ENCODE results near the gene PTGS1.

PTGS1 gene

DNA sequence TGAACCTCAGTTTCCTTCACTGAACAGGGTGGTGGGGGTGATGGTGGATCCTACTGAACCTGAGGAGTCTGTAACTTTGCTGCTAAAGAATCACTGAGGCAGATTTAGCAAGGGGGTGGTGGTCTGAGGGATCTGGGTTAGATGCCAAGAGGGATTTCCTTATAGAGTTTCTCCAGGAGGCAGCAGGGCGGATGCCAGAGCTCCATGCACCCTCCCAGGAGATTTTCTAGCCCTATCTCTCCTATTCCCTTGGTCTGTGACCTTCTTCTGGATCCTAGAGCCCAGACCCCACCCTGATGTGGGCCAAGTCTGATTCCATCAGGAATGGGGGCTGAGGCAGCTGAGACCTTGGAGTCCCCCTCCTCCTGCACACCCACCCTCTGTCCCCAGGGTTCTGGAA lies 6.0 kb downstream of the PTGS1 start:
- no peak for DNase-seq

GRCh38 chr9:122377241-122378164 lies 6.7 kb downstream of the PTGS1 start:
- no peak for DNase-seq

- no peak for DNase-seq
Measured at GRCh38 chr9:122378236-122378635, 7.4 kb downstream of the PTGS1 start.

DNA sequence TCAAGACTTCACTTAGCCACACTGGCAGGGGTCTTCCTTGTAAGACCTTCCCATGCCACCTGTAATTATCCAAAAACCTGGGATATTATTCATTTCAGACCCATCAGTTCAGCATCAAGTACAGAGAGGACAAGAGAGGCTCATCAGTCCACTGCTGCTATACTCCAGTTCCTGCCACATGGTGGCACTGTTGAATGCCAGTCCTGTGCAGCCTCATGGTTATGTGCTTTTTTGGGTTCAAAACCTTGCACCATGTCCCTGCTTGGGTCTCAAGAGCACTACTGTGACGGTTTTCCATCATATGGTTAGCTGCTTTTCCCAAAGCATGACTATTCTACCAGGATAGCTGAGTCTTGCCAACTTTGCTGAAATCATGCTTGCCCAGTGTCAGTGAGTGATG lies 8.5 kb downstream of the PTGS1 start:
- DNase-seq: no peak

GRCh38 chr9:122380293-122380692 lies 9.5 kb downstream of the PTGS1 start:
- no peak for DNase-seq

DNA sequence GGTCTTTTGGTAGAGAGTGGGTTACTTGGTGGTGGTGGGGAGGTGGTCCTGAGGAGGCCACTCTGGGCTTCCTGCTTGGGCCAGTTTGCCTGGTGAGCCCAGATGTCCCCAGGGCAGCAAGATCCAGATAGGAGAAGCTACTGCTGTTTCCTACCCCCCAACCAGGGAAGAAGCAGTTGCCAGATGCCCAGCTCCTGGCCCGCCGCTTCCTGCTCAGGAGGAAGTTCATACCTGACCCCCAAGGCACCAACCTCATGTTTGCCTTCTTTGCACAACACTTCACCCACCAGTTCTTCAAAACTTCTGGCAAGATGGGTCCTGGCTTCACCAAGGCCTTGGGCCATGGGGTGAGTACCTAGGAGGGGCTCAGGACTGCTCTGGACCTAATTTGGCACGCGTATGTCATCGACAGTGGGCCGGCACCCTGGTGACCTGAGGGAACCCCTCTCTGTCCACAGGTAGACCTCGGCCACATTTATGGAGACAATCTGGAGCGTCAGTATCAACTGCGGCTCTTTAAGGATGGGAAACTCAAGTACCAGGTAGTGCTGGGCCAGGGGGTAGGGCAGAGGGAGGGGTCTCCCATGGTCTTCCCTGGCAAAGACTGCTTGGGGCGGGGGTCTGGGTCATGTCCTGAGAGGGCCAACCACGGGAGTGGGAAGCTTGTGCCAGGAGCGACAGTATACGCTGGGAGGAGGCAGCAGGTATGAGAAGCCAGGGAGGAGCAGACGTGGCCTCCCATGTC lies 10.6 kb downstream of the PTGS1 start:
- no peak for DNase-seq

DNA sequence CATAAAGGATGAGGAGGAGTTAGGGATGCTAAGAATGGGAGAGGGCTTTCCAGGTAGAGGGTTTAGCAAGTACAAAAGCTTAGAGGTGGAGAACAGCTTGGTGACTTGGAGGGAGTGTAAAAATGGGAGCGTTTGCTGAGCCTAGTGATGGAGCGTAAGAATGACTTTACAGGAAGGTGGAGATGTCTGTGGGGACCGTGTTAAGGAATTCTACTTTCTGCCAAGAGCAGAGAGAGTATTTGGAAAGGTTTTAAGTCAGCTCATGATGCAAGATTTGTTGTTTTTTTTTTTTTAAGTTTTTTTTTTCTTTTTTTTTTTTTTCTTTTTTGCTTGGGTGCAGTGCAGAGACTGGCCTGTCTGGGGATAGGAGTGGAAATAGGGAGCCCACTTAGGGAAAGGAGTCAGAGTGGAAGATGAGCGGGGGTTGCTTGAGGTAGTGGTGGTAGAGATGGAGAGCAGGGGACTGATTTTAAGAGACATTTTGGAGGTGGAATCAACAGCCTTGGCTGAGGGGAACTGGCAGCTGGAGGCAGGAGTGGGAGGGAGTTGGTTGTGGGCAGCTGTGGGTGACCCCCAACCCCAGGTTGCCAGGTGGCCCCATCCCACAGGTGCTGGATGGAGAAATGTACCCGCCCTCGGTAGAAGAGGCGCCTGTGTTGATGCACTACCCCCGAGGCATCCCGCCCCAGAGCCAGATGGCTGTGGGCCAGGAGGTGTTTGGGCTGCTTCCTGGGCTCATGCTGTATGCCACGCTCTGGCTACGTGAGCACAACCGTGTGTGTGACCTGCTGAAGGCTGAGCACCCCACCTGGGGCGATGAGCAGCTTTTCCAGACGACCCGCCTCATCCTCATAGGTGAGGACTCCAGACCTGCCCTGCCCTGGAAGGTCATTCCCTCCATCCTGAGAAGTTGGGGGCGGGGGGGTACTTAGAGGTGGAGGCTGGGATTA lies 12.4 kb downstream of the PTGS1 start:
- DNase-seq: no peak

DNA sequence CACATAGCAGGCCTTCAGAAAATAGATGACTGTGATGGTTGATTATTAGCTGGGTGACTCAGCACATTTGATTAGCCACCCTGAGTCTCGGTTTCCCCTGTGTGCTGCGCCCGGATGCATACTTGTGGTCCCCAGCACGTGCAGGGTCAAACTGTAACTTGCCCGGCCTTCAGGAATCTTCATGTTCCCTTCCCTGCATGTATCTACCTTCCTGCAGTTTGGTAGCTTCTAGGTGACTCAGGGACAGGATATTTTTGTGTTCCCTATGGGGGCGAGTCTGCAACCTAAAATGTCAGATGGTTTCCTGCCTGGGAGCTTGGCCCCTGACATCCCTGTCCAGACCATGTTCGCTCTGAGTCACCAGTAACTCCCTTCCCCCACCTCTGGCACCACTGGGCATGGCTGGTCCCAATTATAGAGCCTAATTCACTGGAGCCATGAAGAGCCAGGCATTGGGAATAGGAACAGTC lies 13.2 kb downstream of the PTGS1 start:
- DNase-seq: no peak

- no peak for DNase-seq
Measured at GRCh38 chr9:122386311-122386872, 15.6 kb downstream of the PTGS1 start.

GRCh38 chr9:122387536-122387935 lies 16.7 kb downstream of the PTGS1 start:
- no peak for DNase-seq

DNA sequence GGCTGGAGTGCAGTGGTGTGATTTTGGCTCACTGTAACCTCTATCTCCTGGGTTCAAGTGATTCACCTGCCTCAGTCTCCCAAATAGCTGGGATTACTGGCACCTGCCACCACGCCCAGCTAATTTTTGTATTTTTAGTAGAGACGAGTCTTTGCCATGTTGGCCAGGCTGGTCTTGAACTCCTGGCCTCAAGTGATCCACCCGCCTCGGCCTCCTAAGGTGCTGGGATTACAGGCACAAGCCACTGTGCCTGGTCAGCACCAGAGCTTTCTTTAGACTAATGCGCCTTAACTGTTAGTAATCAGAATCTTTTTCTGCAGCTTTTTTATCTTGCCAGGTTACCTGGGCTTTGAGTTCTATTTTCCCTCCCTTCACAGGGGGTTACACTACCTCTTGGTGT lies 18.4 kb downstream of the PTGS1 start:
- no peak for DNase-seq

DNA sequence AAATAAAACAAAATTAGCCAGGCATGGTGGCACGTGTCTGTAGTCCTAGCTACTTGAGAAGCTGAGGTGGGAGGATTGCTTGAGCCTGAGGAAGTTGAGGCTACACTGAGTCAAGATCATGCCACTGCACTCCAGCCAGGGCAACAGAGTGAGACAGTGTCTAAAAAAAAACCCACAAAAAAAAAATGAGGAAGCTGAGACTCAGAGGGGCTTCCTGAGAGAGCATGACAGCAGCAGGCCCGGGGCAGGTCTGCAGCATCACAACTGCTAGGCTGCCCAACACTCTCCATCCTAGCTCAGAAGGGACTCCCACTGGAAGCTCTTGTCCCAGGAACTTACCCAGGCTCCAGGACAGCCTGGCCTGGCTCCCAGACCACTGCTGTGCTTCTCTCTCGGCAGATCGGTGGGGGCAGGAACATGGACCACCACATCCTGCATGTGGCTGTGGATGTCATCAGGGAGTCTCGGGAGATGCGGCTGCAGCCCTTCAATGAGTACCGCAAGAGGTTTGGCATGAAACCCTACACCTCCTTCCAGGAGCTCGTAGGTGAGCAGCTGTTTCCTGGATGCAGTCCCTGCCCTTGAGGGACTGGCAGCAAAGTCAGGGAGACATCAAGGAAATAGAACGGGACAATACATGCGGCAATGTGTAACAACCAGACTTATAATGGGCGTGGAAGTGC lies 19.1 kb downstream of the PTGS1 start:
- DNase-seq: peak; percentile 57

DNA sequence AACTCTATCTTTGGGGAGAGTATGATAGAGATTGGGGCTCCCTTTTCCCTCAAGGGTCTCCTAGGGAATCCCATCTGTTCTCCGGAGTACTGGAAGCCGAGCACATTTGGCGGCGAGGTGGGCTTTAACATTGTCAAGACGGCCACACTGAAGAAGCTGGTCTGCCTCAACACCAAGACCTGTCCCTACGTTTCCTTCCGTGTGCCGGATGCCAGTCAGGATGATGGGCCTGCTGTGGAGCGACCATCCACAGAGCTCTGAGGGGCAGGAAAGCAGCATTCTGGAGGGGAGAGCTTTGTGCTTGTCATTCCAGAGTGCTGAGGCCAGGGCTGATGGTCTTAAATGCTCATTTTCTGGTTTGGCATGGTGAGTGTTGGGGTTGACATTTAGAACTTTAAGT lies 21.5 kb downstream of the PTGS1 start:
- DNase-seq: no peak

- no peak for DNase-seq
Measured at GRCh38 chr9:122392714-122393113, 21.9 kb downstream of the PTGS1 start.

DNA sequence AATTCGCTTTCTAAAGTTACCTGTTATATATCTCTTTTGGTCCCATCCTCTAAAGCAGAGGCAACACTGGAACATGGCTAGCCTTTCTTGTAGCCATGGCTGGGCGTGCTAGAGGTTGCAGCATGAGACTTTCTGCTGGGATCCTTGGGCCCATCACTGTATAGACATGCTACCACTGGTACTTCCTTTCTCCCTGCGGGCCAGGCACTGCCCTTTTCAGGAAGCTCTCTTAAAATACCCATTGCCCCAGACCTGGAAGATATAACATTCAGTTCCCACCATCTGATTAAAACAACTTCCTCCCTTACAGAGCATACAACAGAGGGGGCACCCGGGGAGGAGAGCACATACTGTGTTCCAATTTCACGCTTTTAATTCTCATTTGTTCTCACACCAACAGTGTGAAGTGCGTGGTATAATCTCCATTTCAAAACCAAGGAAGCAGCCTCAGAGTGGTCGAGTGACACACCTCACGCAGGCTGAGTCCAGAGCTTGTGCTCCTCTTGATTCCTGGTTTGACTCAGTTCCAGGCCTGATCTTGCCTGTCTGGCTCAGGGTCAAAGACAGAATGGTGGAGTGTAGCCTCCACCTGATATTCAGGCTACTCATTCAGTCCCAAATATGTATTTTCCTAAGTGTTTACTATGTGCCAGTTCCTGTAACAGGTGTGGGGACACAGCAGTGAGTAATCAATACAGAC lies 22.6 kb downstream of the PTGS1 start:
- DNase-seq: no peak

GRCh38 chr9:122394265-122395125 lies 23.7 kb downstream of the PTGS1 start:
- no peak for DNase-seq

- DNase-seq: no peak
Measured at GRCh38 chr9:122396614-122397148, 25.9 kb downstream of the PTGS1 start.

DNA sequence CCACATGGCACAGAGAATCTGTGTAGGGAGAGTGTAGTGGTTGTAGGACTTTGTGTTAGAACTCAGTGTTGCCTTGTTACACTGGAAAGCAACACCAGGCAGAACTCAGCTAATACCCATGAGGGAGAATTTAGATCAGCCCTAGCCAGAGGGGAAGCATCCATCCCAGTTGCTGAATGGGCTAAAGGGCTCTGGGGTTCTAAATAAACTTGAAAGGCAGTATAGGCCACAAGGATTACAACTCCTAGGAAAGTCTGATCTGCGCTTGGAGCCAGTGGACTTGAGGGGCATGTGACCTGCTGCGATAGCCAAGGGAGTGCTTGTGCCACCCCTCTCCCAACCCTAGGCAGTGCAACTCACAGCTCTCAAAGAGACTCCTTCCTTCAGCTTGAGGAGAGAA lies 26.9 kb downstream of the PTGS1 start:
- DNase-seq: no peak

DNA sequence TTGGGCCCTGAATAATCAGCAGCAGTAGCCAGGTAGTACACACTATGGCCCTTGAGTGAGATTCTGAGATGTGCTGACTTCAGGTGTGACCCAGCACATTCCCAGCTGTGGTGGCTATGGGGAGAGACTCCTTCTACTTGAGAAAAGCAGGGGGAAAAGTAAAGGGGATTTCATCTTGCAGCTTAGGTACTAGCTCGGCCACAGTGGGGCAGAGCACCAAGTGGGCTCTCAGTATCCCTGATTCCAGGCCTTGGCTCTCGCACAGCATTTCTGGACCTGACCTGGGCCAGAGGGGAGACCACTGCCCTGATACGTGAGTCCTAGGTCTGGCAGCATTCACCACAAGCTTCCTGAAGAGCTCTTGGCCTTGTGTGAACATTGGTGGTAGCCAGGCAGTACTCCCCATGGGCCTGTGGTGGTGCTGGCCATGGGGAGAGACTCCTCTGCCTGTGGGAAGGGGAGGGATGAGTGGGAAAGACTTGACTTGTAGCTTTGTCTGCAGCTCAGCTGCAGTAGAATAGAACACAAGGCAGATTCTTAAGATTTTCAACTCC lies 27.6 kb downstream of the PTGS1 start:
- no peak for DNase-seq

DNA sequence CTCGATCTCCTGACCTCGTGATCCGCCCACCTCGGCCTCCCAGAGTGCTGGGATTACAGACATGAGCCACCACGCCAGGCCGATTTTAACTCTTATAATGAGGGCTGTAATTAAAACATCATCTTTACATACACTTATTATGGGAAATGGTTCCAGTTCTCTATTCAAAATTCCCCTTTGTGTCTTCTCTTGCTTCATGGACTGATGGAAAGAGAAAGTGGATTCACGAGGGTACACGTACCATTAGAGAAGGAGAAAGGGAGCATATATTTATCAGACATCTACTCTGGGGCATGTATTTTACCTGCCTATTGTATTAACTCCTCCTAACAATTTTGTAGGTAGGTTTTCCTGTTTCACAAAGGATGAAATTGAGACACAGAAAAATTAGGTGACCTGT lies 31.1 kb downstream of the PTGS1 start:
- no peak for DNase-seq

Measured in DMS153 (cell line).